ENCODE measurements around the gene KSR1. TPM values are rescaled to one million over a fixed set of nuclear protein-coding genes. Genes with fewer than 3 reads are reported as not detected.
"Not testable (repeated sequence)": the region's sequence is repeated elsewhere in the genome, so short reads cannot be mapped to it uniquely, and the experiment has no call there.

KSR1 gene
- total RNA-seq, 3 donors from 2014 or later: 14.1 to 36.4 (median 24.0) TPM

DNA sequence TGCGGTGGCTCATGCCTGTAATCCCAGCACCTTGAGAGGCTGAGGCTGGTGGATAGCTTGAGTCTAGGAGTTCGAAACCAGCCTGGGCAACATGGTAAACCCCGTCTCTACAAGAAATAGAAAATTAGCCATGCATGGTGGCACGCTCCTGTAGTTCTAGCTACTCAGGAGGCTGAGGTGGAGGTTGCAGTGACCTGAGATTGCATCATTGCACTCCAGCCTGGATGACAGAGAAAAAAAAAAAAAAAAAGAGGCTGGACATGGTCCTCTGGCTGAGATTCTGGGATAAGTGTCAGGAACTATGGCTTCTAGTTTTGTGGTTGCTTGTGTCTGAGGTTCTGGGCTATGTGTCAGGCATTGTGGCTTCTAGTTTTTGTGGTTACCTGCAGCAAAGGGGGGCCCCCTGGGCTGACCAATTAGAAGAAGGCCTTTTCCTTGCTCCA lies 7.0 kb downstream of the KSR1 start:
- H3K4me1 ChIP-seq: no peaks in the 10 kb centered on the region
- DNase-seq (ENCODE audit: low spot score in 2 of 2): no peak
- H3K27ac ChIP-seq: no peak overlapping the region
- H3K36me3 ChIP-seq: no peaks in the 10 kb centered on the region
- H3K4me3 ChIP-seq: no peak overlapping the region
- H3K9me3 ChIP-seq: no peaks in the 10 kb centered on the region
- intact Hi-C loops (cut with DNase I; ENCODE audit: low total_unique reads): no loop called here
- H3K27me3 ChIP-seq: no peaks in the 10 kb centered on the region
- TF ChIP-seq, protein P1, sequence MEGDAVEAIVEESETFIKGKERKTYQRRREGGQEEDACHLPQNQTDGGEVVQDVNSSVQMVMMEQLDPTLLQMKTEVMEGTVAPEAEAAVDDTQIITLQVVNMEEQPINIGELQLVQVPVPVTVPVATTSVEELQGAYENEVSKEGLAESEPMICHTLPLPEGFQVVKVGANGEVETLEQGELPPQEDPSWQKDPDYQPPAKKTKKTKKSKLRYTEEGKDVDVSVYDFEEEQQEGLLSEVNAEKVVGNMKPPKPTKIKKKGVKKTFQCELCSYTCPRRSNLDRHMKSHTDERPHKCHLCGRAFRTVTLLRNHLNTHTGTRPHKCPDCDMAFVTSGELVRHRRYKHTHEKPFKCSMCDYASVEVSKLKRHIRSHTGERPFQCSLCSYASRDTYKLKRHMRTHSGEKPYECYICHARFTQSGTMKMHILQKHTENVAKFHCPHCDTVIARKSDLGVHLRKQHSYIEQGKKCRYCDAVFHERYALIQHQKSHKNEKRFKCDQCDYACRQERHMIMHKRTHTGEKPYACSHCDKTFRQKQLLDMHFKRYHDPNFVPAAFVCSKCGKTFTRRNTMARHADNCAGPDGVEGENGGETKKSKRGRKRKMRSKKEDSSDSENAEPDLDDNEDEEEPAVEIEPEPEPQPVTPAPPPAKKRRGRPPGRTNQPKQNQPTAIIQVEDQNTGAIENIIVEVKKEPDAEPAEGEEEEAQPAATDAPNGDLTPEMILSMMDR (IDR thresholded peaks at IDR 0.05): no peak
- TF ChIP-seq POLR2A (IDR thresholded peaks at IDR 0.05): no peak
- TF ChIP-seq POLR2AphosphoS5 (IDR thresholded peaks at IDR 0.05): no peak

DNA sequence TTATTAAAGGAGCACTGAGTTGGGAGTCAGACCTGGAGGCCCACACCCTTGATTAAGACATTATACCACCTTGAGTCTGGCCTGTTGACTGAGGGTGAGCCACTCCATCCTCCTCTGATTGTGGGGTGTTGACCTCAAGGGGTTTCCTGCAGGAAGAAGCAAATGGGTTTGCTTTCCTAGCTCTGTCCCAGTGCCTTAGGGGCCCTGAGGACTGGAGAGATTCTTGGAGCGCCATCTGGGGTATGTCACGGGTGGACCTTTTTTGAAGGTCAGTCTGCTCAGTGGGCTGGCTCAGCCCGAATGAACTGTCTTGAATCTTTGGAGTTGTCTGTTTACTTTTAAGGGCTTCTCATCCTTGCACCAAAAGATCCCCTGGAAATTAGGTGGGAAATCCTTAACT lies 7.8 kb downstream of the KSR1 start:
- H3K36me3 ChIP-seq; H3K27me3 ChIP-seq; H3K9me3 ChIP-seq; H3K4me3 ChIP-seq; H3K4me1 ChIP-seq; DNase-seq (ENCODE audit: low spot score in 2 of 2); H3K27ac ChIP-seq; intact Hi-C loops (cut with DNase I; ENCODE audit: low total_unique reads): not testable (repeated sequence)

DNA sequence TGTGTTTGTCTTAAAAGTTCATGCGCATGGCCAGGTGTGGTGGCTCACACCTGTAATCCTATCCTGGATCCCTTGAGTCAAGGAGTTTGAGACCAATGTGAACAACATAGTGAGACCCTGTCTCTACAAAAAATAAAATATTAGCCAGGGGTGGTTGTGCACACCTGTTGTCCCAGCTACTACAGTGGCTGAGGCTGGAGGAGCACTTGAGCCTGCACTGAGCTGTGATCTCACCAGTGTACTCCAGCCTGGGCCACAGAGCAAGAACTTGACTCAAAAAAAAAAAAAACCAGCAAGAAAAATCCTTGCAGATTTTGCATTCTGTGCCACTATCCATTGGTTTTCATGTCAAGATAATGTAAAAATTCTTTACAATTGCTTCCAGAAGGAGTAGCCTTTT lies 8.2 kb downstream of the KSR1 start:
- no peak for DNase-seq (ENCODE audit: low spot score in 2 of 2)
- no peaks in the 10 kb centered on the region for H3K27me3 ChIP-seq
- H3K36me3 ChIP-seq: no peaks in the 10 kb centered on the region
- intact Hi-C loops (cut with DNase I; ENCODE audit: low total_unique reads): no loop called here
- no peak overlapping the region for H3K4me3 ChIP-seq
- H3K4me1 ChIP-seq: no peaks in the 10 kb centered on the region
- H3K27ac ChIP-seq: no peak overlapping the region
- TF ChIP-seq, protein P1 (IDR thresholded peaks at IDR 0.05): no peak
- no peak for TF ChIP-seq POLR2A (IDR thresholded peaks at IDR 0.05)
- TF ChIP-seq POLR2AphosphoS5 (IDR thresholded peaks at IDR 0.05): no peak
- no peaks in the 10 kb centered on the region for H3K9me3 ChIP-seq

DNA sequence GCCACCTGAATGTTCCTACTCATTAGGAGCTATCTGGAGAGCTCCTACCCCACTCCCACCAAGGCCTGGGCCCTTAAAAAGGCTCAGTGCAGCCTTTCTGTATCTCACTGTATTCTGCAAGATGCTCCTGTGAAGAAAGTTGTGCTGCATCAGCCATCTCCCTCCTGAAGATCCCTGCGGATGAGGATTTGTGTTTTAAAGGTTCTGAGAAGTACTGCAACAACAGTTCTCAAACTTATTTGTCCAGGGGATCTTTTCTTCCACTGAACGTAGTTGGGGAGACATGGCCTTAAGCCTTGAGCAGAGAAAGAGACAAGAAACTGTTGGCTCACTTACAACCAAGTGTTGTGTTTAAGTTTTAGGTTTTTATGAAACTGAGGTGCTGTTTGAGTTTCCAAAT lies 9.6 kb downstream of the KSR1 start:
- H3K9me3 ChIP-seq; intact Hi-C loops (cut with DNase I; ENCODE audit: low total_unique reads); H3K4me3 ChIP-seq; DNase-seq (ENCODE audit: low spot score in 2 of 2); H3K27ac ChIP-seq; H3K27me3 ChIP-seq; H3K4me1 ChIP-seq; H3K36me3 ChIP-seq: not testable (repeated sequence)

DNA sequence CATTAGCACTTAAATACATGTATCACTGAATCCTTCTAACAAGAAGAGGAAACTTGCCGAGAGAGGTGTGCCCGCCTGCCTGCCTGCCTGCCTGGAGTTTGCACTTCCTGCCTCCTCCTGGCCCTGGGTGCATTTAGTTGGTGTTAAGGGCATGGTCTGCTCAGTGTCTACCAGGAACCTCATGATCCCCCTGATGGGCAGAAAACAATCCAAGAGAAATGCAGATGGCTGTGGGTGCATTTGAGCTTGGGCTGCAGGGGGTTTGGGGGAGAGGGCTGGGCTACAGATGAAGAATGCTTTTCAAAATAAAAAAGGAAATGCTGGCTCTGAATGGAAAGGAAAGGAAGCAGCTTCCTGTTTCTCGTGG lies 10.1 kb downstream of the KSR1 start:
- Histone ChIP-seq H3K36me3 (no peaks in the 10 kb centered on the region), H3K27ac (no peak overlapping the region), H3K27me3 (no peaks in the 10 kb centered on the region), H3K4me1 (no peaks in the 10 kb centered on the region), H3K4me3 (no peak overlapping the region), H3K9me3 (no peaks in the 10 kb centered on the region)
- intact Hi-C loops (cut with DNase I; ENCODE audit: low total_unique reads): no loop called here
- DNase-seq (ENCODE audit: low spot score in 2 of 2): no peak
- no peak for TF ChIP-seq POLR2A (IDR thresholded peaks at IDR 0.05)
- TF ChIP-seq, protein P1 (IDR thresholded peaks at IDR 0.05): no peak
- no peak for TF ChIP-seq POLR2AphosphoS5 (IDR thresholded peaks at IDR 0.05)

DNA sequence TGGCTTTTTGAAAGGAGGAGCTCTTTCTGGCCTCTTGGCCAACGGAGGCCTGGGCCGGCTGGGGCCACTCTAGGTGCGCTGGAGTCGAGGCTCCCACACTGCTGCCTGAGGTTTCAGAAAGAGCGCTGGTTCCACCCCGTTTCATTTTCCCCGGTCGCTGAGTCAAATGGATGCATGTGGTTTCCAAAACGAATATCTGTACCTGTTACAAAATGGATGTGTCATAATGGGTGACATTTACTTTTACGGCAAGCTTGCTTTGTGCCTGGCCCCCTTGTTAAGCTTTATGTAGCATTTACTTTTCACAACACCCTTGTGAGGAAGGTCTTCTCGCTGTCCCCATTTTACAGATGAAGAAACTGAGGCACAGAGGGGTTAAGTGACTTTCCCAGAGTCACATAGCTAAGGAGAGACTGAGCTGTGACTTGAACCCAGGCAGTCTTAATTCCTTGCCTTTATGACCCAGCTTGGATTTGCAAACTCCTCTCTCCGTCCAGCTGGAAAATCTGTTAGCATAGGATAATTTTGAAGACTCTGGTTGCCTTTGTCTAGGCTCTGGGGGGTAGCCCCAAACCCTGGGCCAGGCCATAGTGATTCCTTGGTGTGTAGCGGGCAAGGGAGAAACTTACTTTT lies 10.6 kb downstream of the KSR1 start:
- Histone ChIP-seq H3K4me3 (no peak overlapping the region), H3K27ac (no peak overlapping the region), H3K27me3 (no peaks in the 10 kb centered on the region), H3K9me3 (no peaks in the 10 kb centered on the region), H3K4me1 (no peaks in the 10 kb centered on the region), H3K36me3 (no peaks in the 10 kb centered on the region)
- intact Hi-C loops (cut with DNase I; ENCODE audit: low total_unique reads): no loop called here
- no peak for DNase-seq (ENCODE audit: low spot score in 2 of 2)
- TF ChIP-seq POLR2A (IDR thresholded peaks at IDR 0.05): no peak
- no peak for TF ChIP-seq POLR2AphosphoS5 (IDR thresholded peaks at IDR 0.05)
- TF ChIP-seq, protein P1 (IDR thresholded peaks at IDR 0.05): no peak

All from breast epithelium (tissue), 4 donors.